Measurements from ENCODE around the gene CNIH2. TPM values are rescaled to one million over a fixed set of nuclear protein-coding genes. Genes with fewer than 3 reads are reported as not detected.

CNIH2 gene
- total and polyA plus RNA-seq, 2 of the 13 experiments (the other 11 are each of a cell fraction or from before 2014, with no cell fraction given) = 0.60 to 0.69 TPM

- peak; percentile 80 for TF ChIP-seq ZNF687 (CRISPR knock-in tag; IDR thresholded peaks at IDR 0.05)
- 0 out of 2 replicates have a peak, but pooled peaks have one; percentile 68 for TF ChIP-seq ZNF749 (CRISPR knock-in tag; IDR thresholded peaks at IDR 0.05; ENCODE audit: borderline replicate concordance)
- no peak for TF ChIP-seq SMYD3 (CRISPR knock-in tag; IDR thresholded peaks at IDR 0.05)
- TF ChIP-seq POLR2G (IDR thresholded peaks at IDR 0.05; ENCODE audit: low read depth, low read length) = peak; percentile 73
- TF ChIP-seq ELF3 (CRISPR knock-in tag; IDR thresholded peaks at IDR 0.05) = 0 out of 2 replicates have a peak, but pooled peaks have one; percentile 2
- peak; percentile 71 for TF ChIP-seq UBTF (CRISPR knock-in tag; IDR thresholded peaks at IDR 0.05)
- no peak for TF ChIP-seq ZBTB2 (CRISPR knock-in tag; IDR thresholded peaks at IDR 0.05; ENCODE audit: low read depth)
- no peak for TF ChIP-seq CERS6 (CRISPR knock-in tag; IDR thresholded peaks at IDR 0.05)
- no peak for TF ChIP-seq ZNF558 (CRISPR knock-in tag; IDR thresholded peaks at IDR 0.05; ENCODE audit: borderline replicate concordance)
- TF ChIP-seq LCORL (IDR thresholded peaks at IDR 0.05) = no peak
- TF ChIP-seq LCORL (CRISPR knock-in tag; IDR thresholded peaks at IDR 0.05) = peak; percentile 79
- TF ChIP-seq ZNF691 (CRISPR knock-in tag; IDR thresholded peaks at IDR 0.05; ENCODE audit: borderline replicate concordance, low read depth) = no peak
- TF ChIP-seq ZMYM4 (CRISPR knock-in tag; IDR thresholded peaks at IDR 0.05) = peak; percentile 41; the same call in 1 of the 2 replicates
- TF ChIP-seq AGO2 (optimal IDR thresholded peaks at IDR 0.05; ENCODE audit: low read depth, low read length) = peak; percentile 76
- no peak for TF ChIP-seq CENPT (CRISPR knock-in tag; IDR thresholded peaks at IDR 0.05; ENCODE audit: low read depth)
- TF ChIP-seq ZC3H13 (CRISPR knock-in tag; IDR thresholded peaks at IDR 0.05) = 0 out of 2 replicates have a peak, but pooled peaks have one; percentile 55
These were observed 35.6 kb downstream of the CNIH2 start (continued) for GRCh38 chr11:66313321-66314185.

Measured in HepG2 (cell line).